Measurements from ENCODE around the gene PIBF1.

The PIBF1 gene

GRCh38 chr13:72970301-72970880 lies 188.5 kb downstream of the PIBF1 start:
- Histone ChIP-seq H3K36me3 (ENCODE audit: insufficient read depth, low read length) (peaks cover 11% of the 10 kb centered on the region; the same call in 1 of the 2 replicates), H3K4me2 (ENCODE audit: insufficient read depth, low read length) (no peak overlapping the region), H3K27me3 (ENCODE audit: insufficient read depth, low read length, poor library complexity) (no peaks in the 10 kb centered on the region), H4K20me1 (ENCODE audit: insufficient read depth, low read length) (no peaks in the 10 kb centered on the region), H3K9ac (ENCODE audit: low read depth, low read length) (no peak overlapping the region), H2AFZ (ENCODE audit: low read depth, low read length) (no peak overlapping the region), H3K4me3 (ENCODE audit: low read depth in 1 of 2, low read length in 2 of 2) (no peak overlapping the region), H3K9me3 (ENCODE audit: insufficient read depth, low read length, severe bottlenecking) (no peaks in the 10 kb centered on the region), H3K27ac (ENCODE audit: low read length) (no peak overlapping the region), H3K79me2 (ENCODE audit: insufficient read depth, low read length) (no peaks in the 10 kb centered on the region), H3K4me1 (ENCODE audit: insufficient read depth, low read length) (no peaks in the 10 kb centered on the region)
- no peak for DNase-seq
- TF ChIP-seq EZH2 (IDR thresholded peaks at IDR 0.05; ENCODE audit: borderline replicate concordance, low read depth, low read length, severe bottlenecking) (no peak), CTCF (IDR thresholded peaks at IDR 0.05; ENCODE audit: borderline replicate concordance, extremely low read depth, low read length, poor library complexity, severe bottlenecking) (no peak)
- ATAC-seq (ENCODE audit: insufficient read depth, low read depth) = no peak

GRCh38 chr13:72970956-72971355 lies 189.0 kb downstream of the PIBF1 start:
- no peaks in the 10 kb centered on the region for H3K9me3 ChIP-seq (ENCODE audit: insufficient read depth, low read length, severe bottlenecking)
- H3K79me2 ChIP-seq (ENCODE audit: insufficient read depth, low read length) = no peaks in the 10 kb centered on the region
- no peak overlapping the region for H3K4me3 ChIP-seq (ENCODE audit: low read depth in 1 of 2, low read length in 2 of 2)
- H3K4me2 ChIP-seq (ENCODE audit: insufficient read depth, low read length) = no peak overlapping the region
- no peaks in the 10 kb centered on the region for H4K20me1 ChIP-seq (ENCODE audit: insufficient read depth, low read length)
- TF ChIP-seq EZH2 (IDR thresholded peaks at IDR 0.05; ENCODE audit: borderline replicate concordance, low read depth, low read length, severe bottlenecking) = no peak
- H3K9ac ChIP-seq (ENCODE audit: low read depth, low read length) = no peak overlapping the region
- H3K36me3 ChIP-seq (ENCODE audit: insufficient read depth, low read length) = peaks cover 12% of the 10 kb centered on the region; the same call in 1 of the 2 replicates
- no peaks in the 10 kb centered on the region for H3K4me1 ChIP-seq (ENCODE audit: insufficient read depth, low read length)
- no peak overlapping the region for H3K27ac ChIP-seq (ENCODE audit: low read length)
- ATAC-seq (ENCODE audit: insufficient read depth, low read depth) (no peak), DNase-seq (no peak)
- H2AFZ ChIP-seq (ENCODE audit: low read depth, low read length) = no peak overlapping the region
- no peaks in the 10 kb centered on the region for H3K27me3 ChIP-seq (ENCODE audit: insufficient read depth, low read length, poor library complexity)

GRCh38 chr13:72973234-72973633 lies 191.3 kb downstream of the PIBF1 start:
- ATAC-seq (ENCODE audit: insufficient read depth, low read depth) = no peak
- no peaks in the 10 kb centered on the region for H3K79me2 ChIP-seq (ENCODE audit: insufficient read depth, low read length)
- no peaks in the 10 kb centered on the region for H3K4me1 ChIP-seq (ENCODE audit: insufficient read depth, low read length)
- no peaks in the 10 kb centered on the region for H3K27me3 ChIP-seq (ENCODE audit: insufficient read depth, low read length, poor library complexity)
- no peak for TF ChIP-seq EZH2 (IDR thresholded peaks at IDR 0.05; ENCODE audit: borderline replicate concordance, low read depth, low read length, severe bottlenecking)
- no peak for TF ChIP-seq CTCF (IDR thresholded peaks at IDR 0.05; ENCODE audit: borderline replicate concordance, extremely low read depth, low read length, poor library complexity, severe bottlenecking)
- no peak overlapping the region for H3K4me2 ChIP-seq (ENCODE audit: insufficient read depth, low read length)
- H4K20me1 ChIP-seq (ENCODE audit: insufficient read depth, low read length) = no peaks in the 10 kb centered on the region
- no peak overlapping the region for H3K27ac ChIP-seq (ENCODE audit: low read length)
- no peaks in the 10 kb centered on the region for H3K9me3 ChIP-seq (ENCODE audit: insufficient read depth, low read length, severe bottlenecking)
- no peak for DNase-seq
- no peak overlapping the region for H3K9ac ChIP-seq (ENCODE audit: low read depth, low read length)
- no peak overlapping the region for H3K4me3 ChIP-seq (ENCODE audit: low read depth in 1 of 2, low read length in 2 of 2)
- no peak overlapping the region for H2AFZ ChIP-seq (ENCODE audit: low read depth, low read length)
- H3K36me3 ChIP-seq (ENCODE audit: insufficient read depth, low read length) = peaks cover 15% of the 10 kb centered on the region; the same call in 1 of the 2 replicates

- Histone ChIP-seq H3K9ac (ENCODE audit: low read depth, low read length) (no peak overlapping the region), H3K27ac (ENCODE audit: low read length) (no peak overlapping the region), H3K4me3 (ENCODE audit: low read depth in 1 of 2, low read length in 2 of 2) (no peak overlapping the region)
Measured at GRCh38 chr13:72983085-72983768, 201.3 kb downstream of the PIBF1 start.

More at GRCh38 chr13:72983085-72983768, 201.3 kb downstream of the PIBF1 start:
- Histone ChIP-seq H3K27me3 (ENCODE audit: insufficient read depth, low read length, poor library complexity) (no peaks in the 10 kb centered on the region), H2AFZ (ENCODE audit: low read depth, low read length) (no peak overlapping the region), H3K36me3 (ENCODE audit: insufficient read depth, low read length) (no peaks in the 10 kb centered on the region), H3K79me2 (ENCODE audit: insufficient read depth, low read length) (no peaks in the 10 kb centered on the region), H4K20me1 (ENCODE audit: insufficient read depth, low read length) (no peaks in the 10 kb centered on the region), H3K4me2 (ENCODE audit: insufficient read depth, low read length) (no peak overlapping the region), H3K4me1 (ENCODE audit: insufficient read depth, low read length) (no peaks in the 10 kb centered on the region), H3K9me3 (ENCODE audit: insufficient read depth, low read length, severe bottlenecking) (no peaks in the 10 kb centered on the region)
- TF ChIP-seq EZH2 (IDR thresholded peaks at IDR 0.05; ENCODE audit: borderline replicate concordance, low read depth, low read length, severe bottlenecking) = no peak
- no peak for TF ChIP-seq CTCF (IDR thresholded peaks at IDR 0.05; ENCODE audit: borderline replicate concordance, extremely low read depth, low read length, poor library complexity, severe bottlenecking)
- no peak for DNase-seq
- no peak for ATAC-seq (ENCODE audit: insufficient read depth, low read depth)

Measured in DND-41 (cell line).